GM18907 (cell line): ENCODE results near the gene CHID1.

ENCODE experiments used
- ATAC-seq: cut with Tn5 transposase; IDR thresholded peaks from one replicate; pipeline ENCODE4 v1.9.1; 2021; ENCODE audit warnings: mild to moderate bottlenecking, moderate library complexity; ENCODE audit not compliant: unreplicated experiment

CHID1 gene

DNA sequence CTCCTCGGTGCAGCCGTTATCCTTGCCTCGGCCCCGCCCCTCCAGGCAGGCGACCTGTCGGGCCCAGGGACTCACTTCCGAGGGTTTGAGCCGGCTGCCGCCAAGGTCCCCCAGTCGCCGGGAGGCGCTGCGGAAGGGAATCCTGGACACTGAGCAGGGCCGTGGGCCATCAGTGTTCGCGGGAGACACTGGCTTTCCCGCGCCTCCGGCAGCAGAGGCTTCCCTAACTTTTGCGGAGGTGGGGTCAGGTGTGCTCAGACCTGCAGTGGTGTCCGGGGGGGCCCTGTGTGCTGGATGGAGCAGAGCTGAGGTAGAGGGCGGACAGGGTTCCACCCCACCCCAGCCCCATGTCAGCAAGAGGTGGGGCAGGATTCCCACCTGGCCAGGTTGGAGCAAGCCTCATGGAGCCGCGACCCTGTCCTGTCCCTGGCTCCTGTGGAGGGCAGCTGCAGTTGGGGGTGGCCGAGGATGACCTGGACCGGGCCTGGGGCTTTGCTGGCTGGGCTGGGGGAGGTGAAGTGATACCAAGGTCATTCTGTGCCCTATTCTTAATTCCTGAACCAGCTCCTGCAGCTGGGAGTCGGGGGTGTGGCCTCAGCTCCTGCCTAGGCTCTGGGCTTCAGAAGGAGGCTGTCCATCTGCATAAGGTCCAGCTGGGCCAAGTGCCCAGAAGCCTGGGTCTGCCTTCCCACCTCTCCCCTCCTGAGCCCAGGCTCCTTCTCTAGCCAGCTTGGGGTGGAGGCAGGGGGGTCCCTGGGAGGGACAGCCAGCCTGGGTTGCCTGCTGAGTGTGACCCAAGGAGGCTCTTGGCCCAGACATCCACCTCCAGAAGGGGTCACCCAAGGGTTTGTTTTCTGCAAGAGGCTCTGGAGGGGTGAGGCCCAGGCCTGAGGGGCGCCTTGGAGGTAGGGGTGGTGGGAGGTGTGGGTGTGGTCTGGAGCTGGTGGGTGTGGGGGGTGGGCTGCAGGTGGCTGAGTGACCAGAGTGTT is 59.5 kb downstream of the CHID1 start:
- no peak for ATAC-seq

DNA sequence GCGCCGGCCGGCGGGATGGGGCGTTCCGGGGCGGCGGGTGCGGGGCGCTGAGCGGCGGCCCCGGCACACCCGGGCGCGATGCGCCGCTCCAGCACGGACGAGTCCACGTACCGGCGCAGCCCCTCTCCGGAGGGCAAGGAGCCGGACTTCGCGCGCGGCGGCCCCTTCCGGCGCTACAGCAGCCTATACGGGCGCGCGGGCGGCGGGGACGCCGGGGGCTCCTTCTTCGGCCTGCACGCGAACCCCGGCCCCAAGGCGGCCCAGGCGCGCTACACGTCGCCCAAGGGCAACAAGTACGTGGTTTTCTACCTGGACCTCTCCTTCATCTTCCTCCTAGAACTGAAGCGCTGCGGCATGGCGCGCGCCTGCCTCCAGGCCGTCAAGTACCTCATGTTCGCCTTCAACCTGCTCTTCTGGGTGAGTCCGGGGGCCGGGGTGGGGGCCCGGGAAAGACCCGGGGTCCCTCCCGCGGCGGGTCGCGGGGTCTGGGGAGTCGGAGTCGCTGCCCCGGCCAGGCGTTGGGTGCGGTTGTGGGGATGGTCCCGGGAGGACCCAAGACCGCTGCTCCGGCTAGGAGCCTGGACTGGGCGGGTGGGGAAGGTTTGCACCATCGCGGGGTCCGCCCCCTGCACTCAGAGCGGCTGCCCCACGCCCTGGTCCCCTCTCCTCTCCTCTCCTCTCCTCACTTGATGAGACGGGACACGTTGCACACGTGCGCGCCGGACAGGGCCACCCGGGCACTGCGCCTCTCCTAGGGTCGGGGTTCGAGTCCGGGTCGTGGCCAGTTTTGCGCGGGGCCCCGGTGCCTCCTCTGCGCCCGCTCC is 60.4 kb downstream of the CHID1 start:
- ATAC-seq = no peak

GRCh38 chr11:849104-849824 is 61.3 kb downstream of the CHID1 start:
- ATAC-seq = no peak

GRCh38 chr11:848380-848931 is 62.2 kb downstream of the CHID1 start:
- ATAC-seq = no peak

GRCh38 chr11:847876-848275 is 62.7 kb downstream of the CHID1 start:
- no peak for ATAC-seq

DNA sequence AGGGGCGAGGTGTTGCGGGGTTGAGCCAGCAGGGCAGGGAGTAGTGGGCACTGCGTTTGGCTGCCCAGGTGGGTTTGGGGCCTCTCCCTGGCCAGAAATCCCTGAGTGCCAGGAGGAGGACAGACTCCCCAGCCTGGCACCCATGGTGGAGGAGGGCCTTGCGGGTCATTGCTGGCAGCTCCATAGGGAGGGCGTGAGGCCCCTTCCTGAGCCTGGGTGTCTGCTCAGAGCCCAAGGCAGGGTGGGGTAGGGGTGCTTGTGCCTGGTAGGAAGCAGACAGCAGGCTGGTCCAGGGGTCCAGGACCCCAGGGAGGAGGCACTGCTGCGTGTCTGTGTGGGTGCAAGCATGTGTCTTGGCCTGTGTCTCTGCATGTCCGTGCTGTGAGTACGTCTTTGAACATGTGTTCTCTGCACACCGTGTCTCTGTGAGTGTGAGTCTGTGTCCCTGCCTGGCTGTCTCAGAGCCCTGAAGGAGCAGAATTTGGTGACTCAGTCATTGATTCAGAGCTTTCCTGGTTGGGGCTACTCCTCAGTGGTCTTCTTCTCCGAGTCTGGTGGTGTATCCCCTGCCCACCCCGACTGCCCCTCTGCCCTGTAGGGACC is 64.0 kb downstream of the CHID1 start:
- no peak for ATAC-seq

DNA sequence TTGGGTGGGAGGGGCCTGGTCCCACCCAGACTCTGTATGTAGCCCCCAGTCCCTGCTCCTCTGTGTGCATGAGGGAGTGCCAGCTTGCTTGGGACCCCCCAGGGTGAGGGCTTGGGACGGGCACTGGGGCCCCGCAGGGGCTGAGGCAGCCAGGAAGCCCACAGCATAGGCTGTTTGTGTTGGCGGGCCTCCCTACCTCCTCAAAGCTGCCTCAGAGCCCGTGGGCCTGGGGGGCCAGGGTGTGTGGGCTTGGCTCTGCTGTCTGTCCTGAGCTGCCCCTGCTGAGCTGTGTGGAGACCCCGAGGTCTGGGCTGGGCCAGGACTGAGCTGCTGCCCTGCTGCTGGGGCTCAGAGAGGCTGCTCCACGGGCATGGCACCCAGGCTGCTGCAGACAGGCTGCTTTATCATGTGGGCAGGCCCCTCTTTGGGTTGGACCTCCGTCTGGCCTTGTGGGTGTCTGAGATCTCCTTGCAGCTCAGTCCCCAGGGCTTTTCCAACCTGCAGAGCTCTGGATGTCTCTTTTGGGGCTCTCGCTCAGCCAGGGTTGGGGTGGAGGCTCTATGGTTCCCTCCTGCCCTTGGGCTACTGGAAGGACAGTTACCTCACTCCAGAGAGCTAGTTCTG is 64.6 kb downstream of the CHID1 start:
- ATAC-seq = no peak

DNA sequence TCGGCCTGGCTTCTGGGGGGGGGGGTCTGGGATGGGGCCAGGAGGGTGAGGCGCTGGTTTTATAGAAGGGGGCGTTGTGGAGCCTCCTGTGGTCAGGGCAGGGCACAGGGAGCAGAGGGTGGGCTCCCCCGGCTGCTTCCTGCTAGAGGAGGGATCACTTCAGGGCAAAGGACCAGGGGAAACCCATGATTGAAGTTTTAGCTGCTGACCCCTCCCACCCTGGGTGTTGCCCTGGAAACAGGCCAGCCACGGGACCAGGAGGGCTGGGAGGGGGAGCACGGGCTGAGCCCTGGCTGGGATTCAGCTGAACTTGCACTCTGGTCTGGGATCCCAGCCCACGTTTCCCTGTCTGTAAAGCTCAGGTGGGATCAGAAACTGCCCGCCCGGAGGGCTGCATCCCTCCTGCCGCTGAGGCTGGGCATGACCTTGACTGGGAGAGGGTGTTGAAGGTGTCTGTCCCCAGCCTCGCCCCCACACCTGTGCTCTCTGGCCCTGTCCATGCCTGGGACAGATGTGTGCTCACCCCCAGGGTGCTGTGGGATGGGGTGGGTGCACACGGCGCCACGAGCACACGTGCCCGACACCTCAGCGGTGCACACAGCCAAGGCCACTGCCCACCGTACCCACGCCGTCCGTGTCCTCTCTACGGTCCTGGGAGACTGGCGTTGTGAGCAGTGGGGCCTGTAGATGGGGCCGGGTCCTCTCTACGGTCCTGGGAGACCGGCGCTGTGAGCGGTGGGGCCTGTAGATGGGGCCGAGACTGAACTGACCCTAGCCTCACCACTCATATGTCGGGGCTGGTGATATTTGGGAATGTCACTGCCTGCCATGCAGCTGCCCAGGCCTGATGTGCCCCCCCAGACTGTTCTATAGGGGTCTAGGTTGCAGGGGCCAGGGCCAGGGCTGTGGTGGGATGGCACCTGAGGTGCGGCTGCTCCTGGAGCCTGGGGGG is 65.6 kb downstream of the CHID1 start:
- no peak for ATAC-seq

DNA sequence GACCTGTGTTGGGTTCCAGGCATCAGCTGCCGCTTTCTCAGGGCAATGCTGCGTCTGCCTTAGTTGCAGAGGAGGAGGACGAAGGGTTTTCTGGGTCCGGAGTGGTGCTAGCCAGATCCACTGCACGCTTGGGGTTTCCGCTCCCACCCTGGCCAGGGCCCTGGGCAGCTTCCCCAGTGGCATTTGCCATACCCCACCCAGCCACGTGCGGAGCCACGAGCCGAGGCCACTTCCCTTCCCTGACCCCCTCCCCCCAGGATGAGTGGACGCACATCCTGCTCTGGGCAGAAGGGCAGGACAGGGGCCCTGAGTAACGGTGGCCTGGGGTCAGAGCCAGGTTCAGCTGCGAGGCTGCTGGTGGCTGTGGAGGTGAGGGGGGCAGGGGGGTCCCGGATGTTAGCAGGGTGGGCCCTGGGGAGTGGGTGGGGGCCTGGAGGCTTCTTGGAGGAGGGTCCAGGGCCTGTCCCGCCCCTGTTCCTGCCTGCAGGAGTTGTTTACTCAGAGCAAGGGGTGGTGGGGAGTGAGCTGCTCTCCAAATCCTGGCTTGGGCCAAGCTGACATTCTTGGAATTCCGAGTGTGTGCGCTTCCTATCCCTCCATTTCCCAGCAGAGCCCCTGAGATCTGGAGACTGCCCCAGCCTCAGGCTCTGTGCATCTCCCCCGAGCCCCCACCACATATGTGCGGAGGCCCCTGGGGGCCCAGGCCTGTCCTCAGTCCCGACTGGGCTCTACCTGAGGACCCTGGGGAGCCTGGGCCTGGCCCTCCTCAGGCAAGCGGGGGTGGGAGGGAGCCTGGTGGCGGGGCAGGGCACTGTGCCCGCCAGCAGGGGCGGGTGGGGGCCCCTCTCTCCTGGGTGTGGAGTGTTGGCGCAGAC is 66.6 kb downstream of the CHID1 start:
- ATAC-seq = no peak

- ATAC-seq = peak; percentile 3
Observed at GRCh38 chr11:843086-843734, 67.4 kb downstream of the CHID1 start.

GRCh38 chr11:842370-843002 is 68.1 kb downstream of the CHID1 start, which contains the start of the genes POLR2L and TSPAN4:
Gene POLR2L, minus strand, starts transcription at chr11:842529. Its CDS starts 21 bp downstream, at chr11:842508.
Gene TSPAN4, plus strand, starts transcription at chr11:842852. Its CDS starts 7,453 bp downstream, at chr11:850305.
- peak; percentile 63 for ATAC-seq

DNA sequence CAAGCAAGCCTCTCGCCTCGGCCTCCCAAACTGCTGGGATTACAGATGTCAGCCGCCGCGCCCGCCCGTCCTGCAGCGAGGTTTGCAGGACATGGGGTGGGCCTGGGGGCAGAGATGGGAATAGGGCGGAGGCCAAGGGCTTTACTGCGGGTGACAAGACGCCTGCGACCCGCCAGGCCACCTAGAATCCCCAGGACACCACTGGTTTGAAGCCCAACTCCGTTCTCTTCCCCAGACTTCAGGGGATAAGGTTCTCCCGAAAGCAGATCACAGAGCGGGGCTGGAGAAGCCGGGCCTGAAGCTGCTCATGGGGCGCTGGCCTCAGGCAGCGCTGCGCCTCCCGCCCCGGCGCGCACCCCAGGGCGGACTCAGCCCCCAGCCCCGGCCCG is 68.6 kb downstream of the CHID1 start:
- ATAC-seq = peak; percentile 29

DNA sequence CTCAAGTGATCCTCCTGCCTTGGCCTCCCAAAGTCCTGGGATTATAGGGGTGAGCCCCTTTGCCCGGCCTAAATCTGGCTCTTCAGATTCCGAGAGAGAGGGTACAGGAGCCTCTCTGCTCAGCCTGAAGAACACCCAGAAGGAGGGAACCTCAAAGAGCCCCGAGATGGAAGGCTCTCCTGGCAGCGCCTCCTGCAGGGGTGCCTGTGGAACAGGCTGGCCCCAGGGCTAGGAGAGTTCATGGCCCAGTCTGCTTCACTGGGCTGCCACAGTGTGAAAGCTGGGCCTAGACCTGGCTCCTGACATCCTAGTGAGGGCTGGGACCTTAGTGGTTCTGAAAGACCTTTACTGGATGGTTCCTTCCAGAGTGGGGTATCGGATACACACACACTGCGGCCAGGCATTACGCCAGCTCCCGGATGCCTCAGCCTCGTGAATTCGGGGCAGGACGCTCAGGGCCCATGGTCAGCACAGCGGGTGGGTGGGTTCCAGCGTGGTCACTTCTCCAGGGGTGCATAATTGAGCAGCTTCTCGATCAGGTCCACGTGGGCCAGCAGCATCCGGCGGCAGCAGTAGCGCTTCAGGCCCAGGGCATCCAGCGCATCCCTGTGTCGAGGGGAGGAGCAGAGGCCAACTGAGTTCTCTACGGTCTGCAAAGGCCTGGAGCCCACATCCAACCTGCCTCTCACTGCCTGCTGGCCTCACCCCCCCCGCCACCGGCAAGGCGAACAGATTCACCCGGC is 70.6 kb downstream of the CHID1 start:
- no peak for ATAC-seq

GRCh38 chr11:839280-839623 is 71.4 kb downstream of the CHID1 start:
- no peak for ATAC-seq

DNA sequence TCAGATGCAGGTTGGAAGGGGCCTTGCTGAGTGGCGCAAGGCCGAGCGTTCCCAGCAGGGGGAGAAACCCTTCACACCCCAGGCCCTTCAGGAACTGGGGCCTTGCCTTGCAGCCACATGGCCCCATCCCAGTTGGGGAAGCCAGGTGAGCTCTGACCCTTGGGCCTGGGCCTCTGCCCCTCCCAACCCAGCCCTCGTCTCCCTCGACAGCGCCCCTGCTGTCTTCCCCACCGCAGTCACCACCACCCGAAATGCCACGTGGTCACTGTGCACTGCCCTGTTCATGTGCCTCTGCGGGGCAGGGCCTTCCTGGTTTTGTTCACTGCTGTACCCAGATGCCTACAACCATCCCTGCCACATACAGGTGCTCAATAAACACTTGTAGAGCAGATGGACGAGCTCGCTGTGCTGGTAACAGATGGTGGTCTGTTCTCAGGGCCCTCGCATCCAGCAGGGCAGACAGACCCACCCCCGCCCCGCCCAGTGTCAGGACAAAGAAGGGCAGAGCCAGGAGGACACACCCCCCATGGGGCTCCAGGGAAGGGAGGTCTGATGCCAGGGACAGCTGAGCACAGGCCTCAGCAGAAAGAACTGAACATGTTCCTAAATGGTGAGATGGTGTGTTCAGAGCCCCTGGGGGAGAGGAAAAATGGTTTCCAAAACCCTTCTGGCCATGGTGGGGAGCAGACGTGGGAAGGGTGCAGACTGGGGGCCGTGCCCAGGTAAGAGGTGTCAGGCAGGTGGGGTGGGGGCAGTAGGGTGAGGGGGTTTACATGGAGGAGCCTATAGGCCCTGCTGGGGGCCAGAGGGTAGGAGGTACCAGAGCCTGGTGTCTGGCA is 72.0 kb downstream of the CHID1 start:
- ATAC-seq = no peak
